ENCODE data around the gene HSPA2.

DNA sequence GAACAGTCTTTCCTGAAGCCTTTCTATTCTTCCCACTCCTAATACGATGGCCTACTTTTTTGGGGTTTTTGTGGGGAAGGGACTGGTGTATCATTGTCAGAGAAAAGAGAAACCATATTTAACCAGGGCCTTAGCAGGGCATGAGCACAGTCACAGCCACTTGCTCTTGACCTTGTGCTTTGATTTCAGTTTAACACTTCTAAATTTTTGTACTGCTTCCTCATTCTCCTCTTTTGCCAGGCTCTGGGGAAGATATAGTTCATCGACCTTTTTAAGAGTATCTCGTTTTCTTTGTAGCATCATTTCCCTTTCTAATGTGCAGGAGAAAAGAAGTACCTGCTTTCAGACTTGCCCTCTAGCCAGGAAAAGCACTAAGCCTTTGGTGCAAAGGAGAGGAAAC lies 33.8 kb upstream of the HSPA2 start:
- TF ChIP-seq, protein P1, sequence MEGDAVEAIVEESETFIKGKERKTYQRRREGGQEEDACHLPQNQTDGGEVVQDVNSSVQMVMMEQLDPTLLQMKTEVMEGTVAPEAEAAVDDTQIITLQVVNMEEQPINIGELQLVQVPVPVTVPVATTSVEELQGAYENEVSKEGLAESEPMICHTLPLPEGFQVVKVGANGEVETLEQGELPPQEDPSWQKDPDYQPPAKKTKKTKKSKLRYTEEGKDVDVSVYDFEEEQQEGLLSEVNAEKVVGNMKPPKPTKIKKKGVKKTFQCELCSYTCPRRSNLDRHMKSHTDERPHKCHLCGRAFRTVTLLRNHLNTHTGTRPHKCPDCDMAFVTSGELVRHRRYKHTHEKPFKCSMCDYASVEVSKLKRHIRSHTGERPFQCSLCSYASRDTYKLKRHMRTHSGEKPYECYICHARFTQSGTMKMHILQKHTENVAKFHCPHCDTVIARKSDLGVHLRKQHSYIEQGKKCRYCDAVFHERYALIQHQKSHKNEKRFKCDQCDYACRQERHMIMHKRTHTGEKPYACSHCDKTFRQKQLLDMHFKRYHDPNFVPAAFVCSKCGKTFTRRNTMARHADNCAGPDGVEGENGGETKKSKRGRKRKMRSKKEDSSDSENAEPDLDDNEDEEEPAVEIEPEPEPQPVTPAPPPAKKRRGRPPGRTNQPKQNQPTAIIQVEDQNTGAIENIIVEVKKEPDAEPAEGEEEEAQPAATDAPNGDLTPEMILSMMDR (IDR thresholded peaks at IDR 0.05), result no peak
- no peak for TF ChIP-seq POLR2A (IDR thresholded peaks at IDR 0.05)

All from testis (tissue), 2 donors.